Subcutaneous abdominal adipose tissue (tissue), 5 donors: ENCODE data around the gene KRTAP10-1.

ENCODE experiments used
- H3K27ac ChIP-seq: one replicate; pipeline ENCODE4 v1.7.0; 2013; ENCODE audit warnings: low read depth, mild to moderate bottlenecking, inconsistent platforms, low read length, moderate library complexity
- H3K27me3 ChIP-seq, 5 donors: one replicate each; pipeline ENCODE4 v1.7.0; 2013; ENCODE audit warnings: low read length in 5 of 5, inconsistent platforms in 1 of 5; ENCODE audit not compliant: control insufficient read depth in 5 of 5, insufficient read depth in 4 of 5
- H3K36me3 ChIP-seq, 5 donors: one replicate each; pipeline ENCODE4 v1.7.0; 2013; ENCODE audit warnings: low read length in 5 of 5; ENCODE audit not compliant: control insufficient read depth in 5 of 5, insufficient read depth in 5 of 5
- H3K4me1 ChIP-seq, 5 donors: one replicate each; pipeline ENCODE4 v1.7.0; 2013; ENCODE audit warnings: low read length in 5 of 5, mild to moderate bottlenecking in 3 of 5, moderate library complexity in 1 of 5; ENCODE audit not compliant: control insufficient read depth in 5 of 5, insufficient read depth in 5 of 5
- H3K4me3 ChIP-seq, 5 donors: one replicate each; pipeline ENCODE4 v1.7.0; 2013; ENCODE audit warnings: low read length in 5 of 5, low read depth in 1 of 5
- H3K9ac ChIP-seq, 5 donors: one replicate each; pipeline ENCODE4 v1.7.0; 2013; ENCODE audit warnings: low read length in 5 of 5, mild to moderate bottlenecking in 4 of 5, moderate library complexity in 3 of 5
- H3K9me3 ChIP-seq, 5 donors: one replicate each; pipeline ENCODE4 v1.7.0; 2013; ENCODE audit warnings: low read length in 5 of 5; ENCODE audit not compliant: control insufficient read depth in 5 of 5
- donor health status: healthy.
- donor health status: healthy.
- donor health status: healthy.
- donor health status: healthy.
- donor health status: healthy.

KRTAP10-1 gene

DNA sequence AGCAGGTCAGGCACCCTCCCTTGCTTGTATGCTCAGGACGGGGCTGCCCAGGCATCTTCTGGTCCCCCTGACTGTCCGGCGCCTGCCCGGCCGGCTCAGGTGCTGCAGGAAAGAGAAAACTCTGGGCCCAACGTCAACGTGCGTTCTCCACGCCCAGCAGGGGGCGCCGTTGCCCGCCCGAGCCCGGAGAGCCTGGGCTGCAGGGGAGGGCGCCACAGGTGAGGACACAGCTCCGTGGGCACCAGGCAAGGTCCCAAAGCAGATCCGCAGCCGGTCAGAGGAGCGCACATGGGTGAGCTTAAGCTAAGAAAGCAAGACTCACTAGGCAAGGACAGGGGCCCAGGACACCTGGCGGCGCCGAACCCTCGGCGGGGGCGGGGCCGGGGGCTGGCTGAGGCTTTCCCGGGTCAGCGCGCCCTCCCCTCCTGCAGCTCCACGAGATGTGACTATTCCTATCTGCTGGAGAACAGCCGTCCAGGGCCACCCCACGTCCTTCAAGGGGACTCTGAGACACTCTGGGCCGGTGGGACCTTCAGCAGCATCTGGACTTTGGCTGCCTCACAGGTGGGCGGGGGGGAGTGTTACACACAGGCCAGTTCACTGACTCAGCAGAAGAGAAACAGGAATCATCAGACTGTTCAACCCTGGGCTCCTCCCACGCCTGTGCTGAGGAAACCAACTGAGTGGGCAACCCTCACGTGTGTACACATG, 29.3 kb downstream of the KRTAP10-1 start:
- Histone ChIP-seq H3K9me3 (no peaks in the 10 kb centered on the region), H3K27ac (no peak overlapping the region), H3K36me3 (peaks cover 0 to 6% (median 0%) of the 10 kb centered on the region in 5 donors), H3K4me3 (no peak overlapping the region), H3K4me1 (peaks cover 0 to 7% (median 6%) of the 10 kb centered on the region in 5 donors), H3K9ac (no peak overlapping the region), H3K27me3 (peaks cover 0 to 37% (median 27%) of the 10 kb centered on the region in 5 donors)

- no peak overlapping the region for H3K27ac ChIP-seq
- H3K27me3 ChIP-seq = peaks cover 0 to 37% (median 27%) of the 10 kb centered on the region in 5 donors
- no peak overlapping the region for H3K4me3 ChIP-seq
- H3K36me3 ChIP-seq = peaks cover 0 to 6% (median 0%) of the 10 kb centered on the region in 5 donors
- H3K9ac ChIP-seq = no peak overlapping the region
- peaks cover 0 to 7% (median 6%) of the 10 kb centered on the region in 5 donors for H3K4me1 ChIP-seq
- no peaks in the 10 kb centered on the region for H3K9me3 ChIP-seq
These were observed 29.9 kb downstream of the KRTAP10-1 start for GRCh38 chr21:44510109-44510507.

- Histone ChIP-seq H3K4me1 (peaks cover 0 to 7% (median 6%) of the 10 kb centered on the region in 5 donors), H3K9me3 (no peaks in the 10 kb centered on the region), H3K4me3 (no peak overlapping the region), H3K9ac (no peak overlapping the region), H3K27ac (no peak overlapping the region), H3K27me3 (peaks cover 0 to 37% (median 27%) of the 10 kb centered on the region in 5 donors), H3K36me3 (peaks cover 0 to 6% (median 0%) of the 10 kb centered on the region in 5 donors)
These were observed 30.5 kb downstream of the KRTAP10-1 start for GRCh38 chr21:44509539-44509938.

DNA sequence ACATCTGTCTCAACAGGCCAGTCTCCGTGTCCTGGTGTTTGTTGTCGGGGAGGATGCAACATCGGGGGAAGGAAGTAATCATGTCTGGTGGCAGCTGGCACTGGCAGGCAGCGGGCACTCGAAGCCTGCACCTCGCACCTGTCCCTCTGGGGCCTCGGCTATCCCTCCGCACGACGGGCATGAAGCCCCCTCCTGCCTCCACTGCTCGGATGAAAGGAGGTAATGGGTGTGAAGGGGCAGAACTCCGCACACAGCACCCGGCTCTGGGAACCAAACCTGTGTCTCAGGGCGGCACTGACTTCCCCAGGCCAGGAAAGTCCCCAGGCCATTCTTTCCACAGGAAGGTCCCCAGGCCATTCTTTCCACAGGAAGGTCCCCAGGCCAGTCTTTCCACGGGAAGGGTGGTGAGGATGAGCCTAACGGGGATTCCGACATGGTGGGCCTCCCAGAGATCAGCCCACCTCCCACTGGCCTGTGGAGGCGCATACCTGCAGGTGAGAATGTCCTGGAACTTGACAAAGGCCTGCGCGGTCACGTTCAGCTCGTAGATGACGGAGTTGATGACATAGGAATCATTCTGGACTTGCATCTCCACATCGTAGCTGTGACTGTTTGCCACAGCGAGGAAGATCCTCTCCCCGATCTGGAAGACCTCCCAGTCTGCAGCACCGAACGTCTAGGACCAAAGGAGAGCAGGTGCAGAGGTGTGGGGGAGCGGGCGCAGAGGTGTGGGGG, 31.1 kb downstream of the KRTAP10-1 start:
- peaks cover 0 to 37% (median 27%) of the 10 kb centered on the region in 5 donors for H3K27me3 ChIP-seq
- peaks cover 0 to 6% (median 0%) of the 10 kb centered on the region in 5 donors for H3K36me3 ChIP-seq
- peaks cover 0 to 7% (median 6%) of the 10 kb centered on the region in 5 donors for H3K4me1 ChIP-seq
- no peak overlapping the region for H3K27ac ChIP-seq
- H3K9ac ChIP-seq = no peak overlapping the region
- H3K4me3 ChIP-seq = no peak overlapping the region
- no peaks in the 10 kb centered on the region for H3K9me3 ChIP-seq

DNA sequence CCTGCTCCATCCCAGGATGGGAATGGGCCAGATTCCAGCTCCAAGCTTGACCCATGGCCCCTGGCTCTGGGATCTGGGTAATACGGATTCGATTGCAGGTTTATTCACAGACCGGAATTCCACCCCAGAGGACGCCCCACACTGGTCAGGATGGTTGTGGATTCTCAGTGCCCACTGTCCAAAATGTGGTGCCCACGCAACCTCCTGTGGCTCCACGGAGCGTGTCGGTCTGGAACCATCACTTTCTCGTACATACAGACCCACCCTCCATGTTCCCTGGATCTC, 31.6 kb downstream of the KRTAP10-1 start:
- H3K4me1 ChIP-seq = peaks cover 0 to 7% (median 6%) of the 10 kb centered on the region in 5 donors
- H3K4me3 ChIP-seq = no peak overlapping the region
- H3K9me3 ChIP-seq = no peaks in the 10 kb centered on the region
- no peak overlapping the region for H3K9ac ChIP-seq
- no peak overlapping the region for H3K27ac ChIP-seq
- H3K27me3 ChIP-seq = peaks cover 0 to 37% (median 27%) of the 10 kb centered on the region in 5 donors
- peaks cover 0 to 6% (median 0%) of the 10 kb centered on the region in 5 donors for H3K36me3 ChIP-seq

DNA sequence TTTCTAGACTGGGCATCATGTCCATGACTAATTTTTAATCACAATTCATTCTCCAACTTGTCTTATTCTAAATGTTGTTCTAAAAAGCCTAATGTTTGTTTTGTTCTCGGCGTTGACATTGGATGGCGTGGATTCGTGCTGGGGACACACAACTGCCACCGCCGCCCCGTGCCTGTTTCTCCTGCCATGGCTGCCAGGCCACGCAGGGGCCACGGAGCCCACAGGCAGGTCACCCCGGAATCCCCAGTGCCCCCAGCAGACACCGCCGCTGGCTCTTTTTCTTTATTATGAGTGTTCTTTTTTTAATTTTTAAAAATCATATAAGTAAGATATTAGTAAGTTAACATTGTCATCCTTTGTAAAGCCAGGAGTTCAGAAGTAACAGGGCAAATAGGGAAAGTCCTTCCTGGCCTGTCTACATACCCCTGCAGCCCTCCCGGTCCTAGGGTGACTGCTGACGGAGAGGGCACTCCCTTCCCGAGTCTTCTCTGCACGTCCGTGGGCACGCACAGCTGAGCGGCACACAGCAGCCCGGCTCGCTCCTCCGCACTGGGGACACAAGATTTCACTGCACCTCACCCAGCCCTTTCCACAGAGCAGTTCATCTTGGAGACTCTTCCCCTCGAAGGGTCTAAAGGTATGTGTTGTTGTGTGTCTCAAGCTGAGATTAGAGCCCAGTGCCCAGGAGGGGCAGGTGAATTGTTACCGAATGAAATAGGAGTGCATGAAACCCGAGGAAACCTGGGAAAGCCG, 32.1 kb downstream of the KRTAP10-1 start:
- Histone ChIP-seq H3K4me1 (peaks cover 0 to 7% (median 6%) of the 10 kb centered on the region in 5 donors), H3K9me3 (no peaks in the 10 kb centered on the region), H3K9ac (no peak overlapping the region), H3K4me3 (no peak overlapping the region), H3K27me3 (peaks cover 0 to 37% (median 27%) of the 10 kb centered on the region in 5 donors), H3K27ac (no peak overlapping the region), H3K36me3 (peaks cover 0 to 6% (median 0%) of the 10 kb centered on the region in 5 donors)

- Histone ChIP-seq H3K4me3 (no peak overlapping the region), H3K27me3 (peaks cover 0 to 42% (median 20%) of the 10 kb centered on the region in 5 donors), H3K9ac (no peak overlapping the region), H3K27ac (no peak overlapping the region), H3K36me3 (peaks cover 0 to 6% (median 0%) of the 10 kb centered on the region in 5 donors), H3K4me1 (peaks cover 0 to 7% (median 6%) of the 10 kb centered on the region in 5 donors), H3K9me3 (no peaks in the 10 kb centered on the region)
These were observed 33.4 kb downstream of the KRTAP10-1 start for GRCh38 chr21:44506279-44507255.

DNA sequence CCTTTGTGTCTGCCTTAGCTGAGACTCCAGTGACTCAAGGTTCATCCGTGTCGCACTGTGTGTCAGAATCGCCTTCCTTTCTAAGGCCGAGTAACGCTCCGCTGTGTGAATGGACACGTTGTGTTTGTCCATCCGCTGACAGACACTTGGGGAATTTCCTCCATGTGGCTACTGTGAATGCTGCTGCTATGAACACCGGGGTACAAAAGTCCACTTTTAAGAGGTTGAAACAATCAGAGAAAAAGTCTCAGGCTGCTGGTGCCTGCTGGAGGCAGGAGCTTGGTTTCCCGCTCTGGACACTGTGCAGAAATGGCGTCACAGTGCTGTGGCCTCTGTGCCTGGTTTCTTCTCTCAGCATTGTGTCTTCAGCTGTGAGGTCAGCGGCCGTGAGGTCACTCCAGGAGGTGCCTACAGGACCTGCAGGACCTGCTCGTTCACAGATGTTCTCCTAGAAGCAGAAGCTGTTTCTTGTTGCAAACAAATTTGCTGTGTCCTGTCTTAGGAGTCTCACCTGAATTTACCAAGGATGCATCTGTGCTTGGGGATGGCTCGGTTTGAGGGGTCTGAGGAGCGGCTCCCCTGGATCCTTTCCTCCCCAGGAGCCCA, 34.2 kb downstream of the KRTAP10-1 start:
- Histone ChIP-seq H3K27ac (no peak overlapping the region), H3K36me3 (no peaks in the 10 kb centered on the region), H3K4me3 (no peak overlapping the region), H3K9ac (no peak overlapping the region), H3K9me3 (no peaks in the 10 kb centered on the region), H3K27me3 (peaks cover 0 to 37% (median 12%) of the 10 kb centered on the region in 5 donors), H3K4me1 (peaks cover 0 to 6% (median 6%) of the 10 kb centered on the region in 5 donors)

DNA sequence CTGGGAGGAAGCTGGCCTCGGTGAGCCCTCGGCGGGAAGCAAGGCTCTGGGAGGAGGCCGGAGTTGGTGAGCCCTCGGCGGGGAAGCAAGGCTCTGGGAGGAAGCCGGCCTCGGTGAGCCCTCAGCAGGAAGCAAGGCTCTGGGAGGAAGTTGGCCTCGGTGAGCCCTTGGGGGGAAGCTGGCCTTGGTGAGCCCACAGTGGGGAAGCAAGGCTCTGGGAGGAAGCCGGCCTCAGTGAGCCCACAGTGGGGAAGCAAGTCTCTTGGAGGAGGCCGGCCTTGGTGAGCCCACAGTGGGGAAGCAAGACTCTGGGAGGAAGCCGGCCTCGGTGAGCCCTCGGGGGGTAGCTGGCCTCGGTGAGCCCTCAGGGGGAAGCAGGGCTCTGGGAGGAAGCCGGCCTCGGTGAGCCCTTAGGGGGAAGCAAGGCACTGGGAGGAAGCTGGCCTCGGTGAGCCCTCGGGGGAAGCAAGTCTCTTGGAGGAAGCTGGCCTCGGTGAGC, 36.0 kb downstream of the KRTAP10-1 start:
- Histone ChIP-seq H3K4me3 (no peak overlapping the region), H3K27me3 (peaks cover 0 to 23% (median 0%) of the 10 kb centered on the region in 5 donors), H3K36me3 (no peaks in the 10 kb centered on the region), H3K27ac (no peak overlapping the region), H3K9me3 (no peaks in the 10 kb centered on the region), H3K9ac (no peak overlapping the region), H3K4me1 (no peaks in the 10 kb centered on the region)
